ENCODE data around the gene HTR1A. TPM values are rescaled to one million over a fixed set of nuclear protein-coding genes. Genes with fewer than 3 reads are reported as not detected.

The HTR1A gene
- total and polyA plus RNA-seq, 2 experiments from 2014 or later, result not detected

DNA sequence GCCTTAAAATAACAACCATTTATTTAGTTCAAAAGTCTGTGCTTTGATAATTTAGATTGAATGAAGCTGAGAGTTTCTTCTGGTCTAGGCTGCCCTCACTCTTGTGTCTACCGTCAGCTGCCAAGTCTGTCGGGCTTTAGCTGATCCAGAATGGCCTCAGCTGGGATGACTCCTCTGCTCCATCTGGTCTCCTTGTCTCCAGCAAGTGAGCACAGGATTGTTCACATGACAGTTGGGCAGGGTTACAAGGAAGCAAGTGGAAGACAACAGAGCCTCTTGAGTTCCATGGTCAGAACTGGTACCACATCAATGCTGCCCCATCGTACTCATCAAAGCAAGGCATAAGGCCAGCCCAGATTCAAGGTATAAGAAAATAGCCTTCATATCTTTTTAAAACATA is 9.0 kb downstream of the HTR1A start:
- H3K9me3 ChIP-seq (ENCODE audit: low read depth), result no peaks in the 10 kb centered on the region
- in situ Hi-C loops (cut with MboI), result no loop called here
- 20 to 34% methylated on average over 3 of the region's 3 CpGs for WGBS, 2 experiments (ENCODE audit: low coverage in 1 of 2, low lambda C conversion rate in 2 of 2, missing lambda C conversion rate in 2 of 2)
- H3K4me3 ChIP-seq, result no peak overlapping the region
- no peak overlapping the region for H3K4me2 ChIP-seq (ENCODE audit: unreplicated experiment)
- no peak overlapping the region for H3K27ac ChIP-seq
- H3K9ac ChIP-seq, result no peak overlapping the region
- H2AFZ ChIP-seq, result no peak overlapping the region
- no peaks in the 10 kb centered on the region for H3K79me2 ChIP-seq (ENCODE audit: insufficient read depth)
- H4K20me1 ChIP-seq (ENCODE audit: insufficient read depth), result no peaks in the 10 kb centered on the region
- H3F3A ChIP-seq (ENCODE audit: insufficient read depth), result no peaks in the 10 kb centered on the region
- no peaks in the 10 kb centered on the region for H3K4me1 ChIP-seq (ENCODE audit: insufficient read depth)
- no peak for DNase-seq
- no peak for TF ChIP-seq EZH2 (IDR thresholded peaks at IDR 0.05; ENCODE audit: insufficient read depth, poor library complexity, severe bottlenecking)
- no peak for TF ChIP-seq EZH2phosphoT487 (IDR thresholded peaks at IDR 0.05; ENCODE audit: insufficient read depth, low read depth)
- no peaks in the 10 kb centered on the region for H3K36me3 ChIP-seq (ENCODE audit: low read depth)
- no peaks in the 10 kb centered on the region for H3K27me3 ChIP-seq (replicated peaks; ENCODE audit: insufficient read depth)
- no peaks in the 10 kb centered on the region for H3K9me2 ChIP-seq (ENCODE audit: insufficient read depth)

DNA sequence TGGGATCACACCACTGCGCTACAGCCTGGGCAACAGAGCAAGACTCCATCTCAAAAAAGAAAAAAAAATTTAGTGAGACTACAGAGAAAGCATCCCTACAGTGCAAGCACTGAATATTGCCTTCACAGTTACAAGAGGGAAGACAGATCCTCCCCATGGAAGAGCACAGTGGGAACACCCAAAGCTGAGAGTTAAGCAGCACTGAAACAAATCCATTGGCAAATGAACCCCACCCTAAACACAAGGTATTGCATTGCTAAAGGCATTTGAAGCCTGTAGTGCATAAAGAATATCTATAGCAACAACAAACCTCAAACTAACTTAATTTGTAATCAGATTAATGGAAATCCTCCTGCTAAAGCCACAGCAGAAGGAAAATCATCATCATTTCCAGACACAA is 27.1 kb downstream of the HTR1A start:
- H3K36me3 ChIP-seq (ENCODE audit: low read depth), result no peaks in the 10 kb centered on the region
- H3K9me3 ChIP-seq (ENCODE audit: low read depth), result no peaks in the 10 kb centered on the region
- H3K27me3 ChIP-seq (replicated peaks; ENCODE audit: insufficient read depth), result no peaks in the 10 kb centered on the region
- H3K4me1 ChIP-seq (ENCODE audit: insufficient read depth), result no peaks in the 10 kb centered on the region
- H3K27ac ChIP-seq, result no peak overlapping the region
- in situ Hi-C loops (cut with MboI), result no loop called here
- TF ChIP-seq EZH2 (IDR thresholded peaks at IDR 0.05; ENCODE audit: insufficient read depth, poor library complexity, severe bottlenecking), result no peak
- TF ChIP-seq EZH2phosphoT487 (IDR thresholded peaks at IDR 0.05; ENCODE audit: insufficient read depth, low read depth), result no peak
- no peak overlapping the region for H3K9ac ChIP-seq
- no peaks in the 10 kb centered on the region for H4K20me1 ChIP-seq (ENCODE audit: insufficient read depth)
- H3K9me2 ChIP-seq (ENCODE audit: insufficient read depth), result no peaks in the 10 kb centered on the region
- no peak for DNase-seq
- H2AFZ ChIP-seq, result no peak overlapping the region
- H3F3A ChIP-seq (ENCODE audit: insufficient read depth), result no peaks in the 10 kb centered on the region
- H3K79me2 ChIP-seq (ENCODE audit: insufficient read depth), result no peaks in the 10 kb centered on the region
- WGBS, 2 experiments (ENCODE audit: low coverage in 1 of 2, low lambda C conversion rate in 2 of 2, missing lambda C conversion rate in 2 of 2), result 40 to 50% methylated on average over 1 of the region's 1 CpG
- H3K4me2 ChIP-seq (ENCODE audit: unreplicated experiment), result no peak overlapping the region
- no peak overlapping the region for H3K4me3 ChIP-seq

DNA sequence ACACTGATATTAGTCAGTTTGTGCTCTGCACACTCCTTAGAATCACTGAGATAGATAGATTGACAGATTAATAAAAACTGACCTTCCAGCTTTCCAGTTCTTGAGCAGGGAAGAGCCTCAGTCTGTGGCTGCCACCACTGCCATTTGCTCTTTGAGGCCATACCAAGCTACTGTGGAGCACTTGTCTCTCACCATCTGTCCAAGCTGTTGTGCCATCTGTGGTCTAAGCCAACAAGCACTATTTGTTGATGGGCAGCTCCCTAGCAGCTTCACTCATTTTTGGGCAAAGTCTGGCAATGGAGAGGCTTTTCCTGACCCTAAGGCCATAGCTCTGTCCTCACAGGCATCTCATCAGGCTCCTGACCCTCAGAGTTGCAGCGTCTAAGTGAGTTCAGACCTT is 30.4 kb downstream of the HTR1A start:
- H3K9ac ChIP-seq, result no peak overlapping the region
- H3K79me2 ChIP-seq (ENCODE audit: insufficient read depth), result no peaks in the 10 kb centered on the region
- in situ Hi-C loops (cut with MboI), result no loop called here
- TF ChIP-seq EZH2 (IDR thresholded peaks at IDR 0.05; ENCODE audit: insufficient read depth, poor library complexity, severe bottlenecking) (no peak), EZH2phosphoT487 (IDR thresholded peaks at IDR 0.05; ENCODE audit: insufficient read depth, low read depth) (no peak)
- no peaks in the 10 kb centered on the region for H4K20me1 ChIP-seq (ENCODE audit: insufficient read depth)
- H3F3A ChIP-seq (ENCODE audit: insufficient read depth), result no peaks in the 10 kb centered on the region
- H3K9me3 ChIP-seq (ENCODE audit: low read depth), result no peaks in the 10 kb centered on the region
- H3K9me2 ChIP-seq (ENCODE audit: insufficient read depth), result no peaks in the 10 kb centered on the region
- H3K27me3 ChIP-seq (replicated peaks; ENCODE audit: insufficient read depth), result no peaks in the 10 kb centered on the region
- H2AFZ ChIP-seq, result no peak overlapping the region
- H3K4me1 ChIP-seq (ENCODE audit: insufficient read depth), result no peaks in the 10 kb centered on the region
- WGBS, 2 experiments (ENCODE audit: low coverage in 1 of 2, low lambda C conversion rate in 2 of 2, missing lambda C conversion rate in 2 of 2), result 10 to 24% methylated on average over 1 of the region's 1 CpG
- H3K4me2 ChIP-seq (ENCODE audit: unreplicated experiment), result no peak overlapping the region
- DNase-seq, result no peak
- no peak overlapping the region for H3K4me3 ChIP-seq
- no peaks in the 10 kb centered on the region for H3K36me3 ChIP-seq (ENCODE audit: low read depth)
- H3K27ac ChIP-seq, result no peak overlapping the region

DNA sequence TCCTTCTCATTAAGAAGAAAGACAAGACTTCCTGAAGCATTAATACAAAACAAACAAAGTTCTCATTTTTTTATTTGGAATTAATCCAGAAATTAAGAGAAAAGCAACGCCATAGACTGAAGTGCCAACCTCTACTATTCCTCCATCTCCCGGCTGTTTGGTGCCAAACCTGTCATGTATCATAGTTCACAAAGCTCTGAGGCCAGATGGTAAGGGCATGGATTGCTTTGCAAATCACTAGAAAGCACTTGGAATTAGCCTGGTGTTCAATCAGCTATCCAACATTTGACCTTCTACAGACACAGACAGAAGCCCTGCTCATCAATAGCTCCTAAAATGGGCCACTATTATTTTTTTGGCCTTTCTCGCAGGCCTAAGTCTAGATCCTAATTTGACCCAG is 33.8 kb downstream of the HTR1A start:
- no peaks in the 10 kb centered on the region for H3K27me3 ChIP-seq (replicated peaks; ENCODE audit: insufficient read depth)
- H3K9me3 ChIP-seq (ENCODE audit: low read depth), result no peaks in the 10 kb centered on the region
- no peaks in the 10 kb centered on the region for H3K36me3 ChIP-seq (ENCODE audit: low read depth)
- H3K4me3 ChIP-seq, result no peak overlapping the region
- no peak overlapping the region for H3K9ac ChIP-seq
- TF ChIP-seq EZH2 (IDR thresholded peaks at IDR 0.05; ENCODE audit: insufficient read depth, poor library complexity, severe bottlenecking) (no peak), EZH2phosphoT487 (IDR thresholded peaks at IDR 0.05; ENCODE audit: insufficient read depth, low read depth) (no peak)
- WGBS, 2 experiments (ENCODE audit: low coverage in 1 of 2, low lambda C conversion rate in 2 of 2, missing lambda C conversion rate in 2 of 2), result 19 to 22% methylated on average over 3 of the region's 3 CpGs
- no peaks in the 10 kb centered on the region for H3K9me2 ChIP-seq (ENCODE audit: insufficient read depth)
- H4K20me1 ChIP-seq (ENCODE audit: insufficient read depth), result no peaks in the 10 kb centered on the region
- DNase-seq, result no peak
- no peak overlapping the region for H2AFZ ChIP-seq
- H3K4me1 ChIP-seq (ENCODE audit: insufficient read depth), result no peaks in the 10 kb centered on the region
- no peaks in the 10 kb centered on the region for H3F3A ChIP-seq (ENCODE audit: insufficient read depth)
- H3K27ac ChIP-seq, result no peak overlapping the region
- in situ Hi-C loops (cut with MboI), result no loop called here
- H3K4me2 ChIP-seq (ENCODE audit: unreplicated experiment), result no peak overlapping the region
- no peaks in the 10 kb centered on the region for H3K79me2 ChIP-seq (ENCODE audit: insufficient read depth)

DNA sequence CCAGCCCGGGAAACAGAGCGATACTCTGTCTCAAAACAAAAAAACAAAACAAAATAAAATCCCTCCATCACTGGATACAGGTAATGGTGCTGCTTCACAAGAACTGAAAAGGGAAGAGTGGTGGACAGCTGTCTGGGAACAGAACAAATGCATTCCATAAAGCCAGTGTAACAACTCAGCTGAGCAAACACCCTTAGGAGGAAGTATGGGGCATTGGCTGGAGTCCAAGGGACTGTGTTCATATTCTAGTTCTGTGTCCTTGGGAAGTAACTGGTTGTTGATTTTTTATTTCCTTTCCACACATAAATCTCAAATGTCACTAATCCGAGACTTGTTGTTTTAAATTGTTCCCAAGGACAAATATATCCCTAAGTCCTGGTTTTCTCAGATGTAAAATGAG is 38.3 kb downstream of the HTR1A start:
- Histone ChIP-seq H3K27me3 (replicated peaks; ENCODE audit: insufficient read depth) (no peaks in the 10 kb centered on the region), H3K9me2 (ENCODE audit: insufficient read depth) (no peaks in the 10 kb centered on the region), H3K79me2 (ENCODE audit: insufficient read depth) (no peaks in the 10 kb centered on the region), H3K4me2 (ENCODE audit: unreplicated experiment) (no peak overlapping the region), H4K20me1 (ENCODE audit: insufficient read depth) (no peaks in the 10 kb centered on the region), H3K27ac (no peak overlapping the region), H3K9me3 (ENCODE audit: low read depth) (no peaks in the 10 kb centered on the region), H2AFZ (no peak overlapping the region), H3K36me3 (ENCODE audit: low read depth) (no peaks in the 10 kb centered on the region), H3F3A (ENCODE audit: insufficient read depth) (no peaks in the 10 kb centered on the region), H3K9ac (no peak overlapping the region), H3K4me1 (ENCODE audit: insufficient read depth) (no peaks in the 10 kb centered on the region), H3K4me3 (no peak overlapping the region)
- in situ Hi-C loops (cut with MboI), result no loop called here
- no peak for DNase-seq
- WGBS, 2 experiments (ENCODE audit: low coverage in 1 of 2, low lambda C conversion rate in 2 of 2, missing lambda C conversion rate in 2 of 2), result 17 to 28% methylated on average over 3 of the region's 3 CpGs
- TF ChIP-seq EZH2 (IDR thresholded peaks at IDR 0.05; ENCODE audit: insufficient read depth, poor library complexity, severe bottlenecking) (no peak), EZH2phosphoT487 (IDR thresholded peaks at IDR 0.05; ENCODE audit: insufficient read depth, low read depth) (no peak)
